Mesendoderm (in vitro differentiated cells): ENCODE data around the gene MTR.
A peak's percentile ranks its signal among the peaks of the same experiment; 100 is the strongest.

Experiments used
- DNase-seq: peaks from one replicate; pipeline ENCODE4 v3.0.0; 2013
- H2AK5ac ChIP-seq: 2 replicates; pipeline ENCODE4 v1.6.1; 2013; ENCODE audit warnings: low read length, inconsistent platforms
- H2BK120ac ChIP-seq: 2 replicates; pipeline ENCODE4 v1.6.1; 2013; ENCODE audit warnings: low read depth, mild to moderate bottlenecking, low read length, moderate library complexity, mixed read lengths
- H2BK15ac ChIP-seq: replicated peaks from 2 replicates; pipeline ENCODE4 v1.6.1; 2013; ENCODE audit warnings: low read depth, mild to moderate bottlenecking, moderate library complexity
- H2BK5ac ChIP-seq: 2 replicates; pipeline ENCODE4 v1.6.1; 2013; ENCODE audit warnings: low read length, inconsistent platforms
- H3K18ac ChIP-seq: 2 replicates; pipeline ENCODE4 v1.6.1; 2013; ENCODE audit warnings: mild to moderate bottlenecking, low read length, mixed read lengths
- H3K23ac ChIP-seq: one replicate; pipeline ENCODE4 v1.6.1; 2013; ENCODE audit warnings: low read length
- H3K27ac ChIP-seq: 2 replicates; pipeline ENCODE4 v1.5.1; 2013; ENCODE audit warnings: low read depth, mild to moderate bottlenecking, inconsistent platforms, low read length, moderate library complexity
- H3K27me3 ChIP-seq: 2 replicates; pipeline ENCODE4 v1.6.1; 2013; ENCODE audit warnings: low read length, control low read depth, mild to moderate bottlenecking, inconsistent platforms; ENCODE audit not compliant: insufficient read depth, poor library complexity
- H3K36me3 ChIP-seq: 2 replicates; pipeline ENCODE4 v1.6.1; 2013; ENCODE audit warnings: low read length, inconsistent platforms; ENCODE audit not compliant: control insufficient read depth, insufficient read depth
- H3K4ac ChIP-seq: one replicate; pipeline ENCODE4 v1.6.1; 2013; ENCODE audit warnings: low read depth, mild to moderate bottlenecking, low read length, moderate library complexity
- H3K4me1 ChIP-seq: 2 replicates; pipeline ENCODE4 v1.6.1; 2013; ENCODE audit warnings: low read depth, low read length, inconsistent platforms; ENCODE audit not compliant: control insufficient read depth
- H3K4me2 ChIP-seq: 2 replicates; pipeline ENCODE4 v1.6.1; 2013; ENCODE audit warnings: low read length
- H3K4me3 ChIP-seq: 2 replicates; pipeline ENCODE4 v1.5.1; 2013; ENCODE audit warnings: mild to moderate bottlenecking, low read length
- H3K56ac ChIP-seq: one replicate; pipeline ENCODE4 v1.6.1; 2013; ENCODE audit warnings: low read length
- H3K79me1 ChIP-seq: 2 replicates; pipeline ENCODE4 v1.6.1; 2013; ENCODE audit warnings: low read length, inconsistent platforms
- H3K79me2 ChIP-seq: 2 replicates; pipeline ENCODE4 v1.6.1; 2013; ENCODE audit warnings: mild to moderate bottlenecking, low read length; ENCODE audit not compliant: control insufficient read depth, insufficient read depth
- H3K9ac ChIP-seq: 2 replicates; pipeline ENCODE4 v1.6.1; 2013; ENCODE audit warnings: low read length, inconsistent platforms
- H4K5ac ChIP-seq: one replicate; pipeline ENCODE4 v1.6.1; 2013; ENCODE audit warnings: low read length
- H4K8ac ChIP-seq: one replicate; pipeline ENCODE4 v1.6.1; 2013; ENCODE audit warnings: low read depth, mild to moderate bottlenecking, control low read depth, low read length, moderate library complexity
- WGBS: extraction: QIAGEN DNeasy Blood & Tissue Kit; methylation state at CpG from one replicate; pipeline ENCODE4 v1.1.7; 2013; ENCODE audit warnings: low lambda C conversion rate, missing lambda C conversion rate; ENCODE audit not compliant: insufficient coverage; ENCODE audit errors: extremely low coverage; 5-methylcytosine and 5-hydroxymethylcytosine counted together

MTR gene

GRCh38 chr1:236751385-236751784 lies 43.7 kb upstream of the MTR start:
- H4K5ac ChIP-seq, result no peak overlapping the region
- DNase-seq, result no peak
- H2BK120ac ChIP-seq, result no peak overlapping the region
- no peak overlapping the region for H3K4me2 ChIP-seq
- no peak overlapping the region for H3K9ac ChIP-seq
- no peak overlapping the region for H4K8ac ChIP-seq
- H3K79me1 ChIP-seq, result no peaks in the 10 kb centered on the region
- H3K4me1 ChIP-seq, result no peaks in the 10 kb centered on the region
- H3K23ac ChIP-seq, result no peak overlapping the region
- H3K56ac ChIP-seq, result no peak overlapping the region
- no peak overlapping the region for H2AK5ac ChIP-seq
- no peaks in the 10 kb centered on the region for H3K36me3 ChIP-seq
- H3K27me3 ChIP-seq, result no peaks in the 10 kb centered on the region
- H3K27ac ChIP-seq, result no peak overlapping the region
- H3K18ac ChIP-seq, result no peak overlapping the region
- H3K4ac ChIP-seq, result no peak overlapping the region
- no peak overlapping the region for H3K4me3 ChIP-seq
- no CpG with 5 or more reads among the region's 16 CpGs for WGBS
- no peak overlapping the region for H2BK5ac ChIP-seq
- no peak overlapping the region for H2BK15ac ChIP-seq
- no peaks in the 10 kb centered on the region for H3K79me2 ChIP-seq

GRCh38 chr1:236751935-236752334 lies 43.2 kb upstream of the MTR start:
- Histone ChIP-seq H3K23ac (no peak overlapping the region), H3K4me2 (no peak overlapping the region), H3K27me3 (no peaks in the 10 kb centered on the region), H3K27ac (no peak overlapping the region), H3K79me1 (no peaks in the 10 kb centered on the region), H3K79me2 (no peaks in the 10 kb centered on the region), H2BK5ac (no peak overlapping the region), H3K4me3 (no peak overlapping the region), H3K4me1 (no peaks in the 10 kb centered on the region), H2BK15ac (no peak overlapping the region), H3K36me3 (no peaks in the 10 kb centered on the region), H3K18ac (no peak overlapping the region), H3K9ac (no peak overlapping the region), H4K8ac (no peak overlapping the region), H4K5ac (no peak overlapping the region), H2AK5ac (no peak overlapping the region), H2BK120ac (no peak overlapping the region), H3K56ac (no peak overlapping the region), H3K4ac (no peak overlapping the region)
- DNase-seq, result no peak
- no CpG with 5 or more reads among the region's 4 CpGs for WGBS

DNA sequence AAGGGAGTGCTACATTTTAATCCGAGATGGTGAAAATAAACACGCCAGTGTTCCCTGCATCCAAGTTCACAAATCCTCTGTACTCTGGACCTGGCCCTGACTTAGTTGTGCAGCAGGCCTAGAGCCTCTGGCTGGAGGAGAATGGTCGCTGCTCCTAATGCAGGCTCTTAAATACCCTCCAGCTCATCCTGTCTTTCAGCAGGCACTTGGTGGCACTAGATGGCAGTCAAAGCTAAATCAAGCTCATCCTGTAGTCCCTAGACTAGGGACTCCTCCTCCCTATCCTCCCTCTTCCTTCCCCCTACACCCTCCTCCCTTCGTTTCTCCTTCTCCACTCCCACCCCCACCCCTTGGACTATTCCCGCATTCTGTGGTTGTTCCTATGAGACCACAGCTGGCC lies 41.6 kb upstream of the MTR start:
- Histone ChIP-seq H3K56ac (no peak overlapping the region), H3K79me2 (no peaks in the 10 kb centered on the region), H2AK5ac (no peak overlapping the region), H2BK5ac (no peak overlapping the region), H3K23ac (no peak overlapping the region), H3K79me1 (no peaks in the 10 kb centered on the region), H3K4me3 (no peak overlapping the region), H3K27ac (no peak overlapping the region), H3K36me3 (no peaks in the 10 kb centered on the region), H2BK120ac (no peak overlapping the region), H3K4ac (no peak overlapping the region), H3K4me1 (no peaks in the 10 kb centered on the region), H2BK15ac (no peak overlapping the region), H3K4me2 (no peak overlapping the region), H4K5ac (no peak overlapping the region), H3K27me3 (no peaks in the 10 kb centered on the region), H4K8ac (no peak overlapping the region), H3K18ac (no peak overlapping the region), H3K9ac (no peak overlapping the region)
- no CpG with 5 or more reads among the region's 5 CpGs for WGBS
- peak; percentile 93 for DNase-seq

GRCh38 chr1:236753964-236754363 lies 41.1 kb upstream of the MTR start:
- no CpG with 5 or more reads among the region's 14 CpGs for WGBS
- H4K5ac ChIP-seq, result no peak overlapping the region
- no peaks in the 10 kb centered on the region for H3K4me1 ChIP-seq
- no peak overlapping the region for H3K4ac ChIP-seq
- H3K79me1 ChIP-seq, result no peaks in the 10 kb centered on the region
- no peaks in the 10 kb centered on the region for H3K36me3 ChIP-seq
- H3K27ac ChIP-seq, result no peak overlapping the region
- no peak for DNase-seq
- no peak overlapping the region for H4K8ac ChIP-seq
- no peaks in the 10 kb centered on the region for H3K27me3 ChIP-seq
- no peak overlapping the region for H3K4me2 ChIP-seq
- no peak overlapping the region for H2AK5ac ChIP-seq
- no peak overlapping the region for H2BK15ac ChIP-seq
- H2BK5ac ChIP-seq, result no peak overlapping the region
- H3K9ac ChIP-seq, result no peak overlapping the region
- H3K18ac ChIP-seq, result no peak overlapping the region
- peak overlapping the region; percentile 15 for H3K56ac ChIP-seq
- no peak overlapping the region for H2BK120ac ChIP-seq
- no peak overlapping the region for H3K4me3 ChIP-seq
- H3K23ac ChIP-seq, result no peak overlapping the region
- no peaks in the 10 kb centered on the region for H3K79me2 ChIP-seq

- no peak overlapping the region for H2BK15ac ChIP-seq
- WGBS, result no CpG with 5 or more reads among the region's 18 CpGs
- no peak overlapping the region for H3K4me2 ChIP-seq
- no peak overlapping the region for H3K4ac ChIP-seq
- no peak overlapping the region for H4K5ac ChIP-seq
- H3K4me3 ChIP-seq, result no peak overlapping the region
- H4K8ac ChIP-seq, result no peak overlapping the region
- DNase-seq, result peak; percentile 22
- no peaks in the 10 kb centered on the region for H3K4me1 ChIP-seq
- no peak overlapping the region for H3K56ac ChIP-seq
- H2BK120ac ChIP-seq, result no peak overlapping the region
- no peaks in the 10 kb centered on the region for H3K36me3 ChIP-seq
- H3K27ac ChIP-seq, result no peak overlapping the region
- H3K79me2 ChIP-seq, result no peaks in the 10 kb centered on the region
- no peak overlapping the region for H2AK5ac ChIP-seq
- no peak overlapping the region for H3K23ac ChIP-seq
- no peaks in the 10 kb centered on the region for H3K79me1 ChIP-seq
- H3K18ac ChIP-seq, result no peak overlapping the region
- no peak overlapping the region for H2BK5ac ChIP-seq
- H3K9ac ChIP-seq, result no peak overlapping the region
- H3K27me3 ChIP-seq, result no peaks in the 10 kb centered on the region
Observed at GRCh38 chr1:236754525-236755210, 40.4 kb upstream of the MTR start.

- no peak overlapping the region for H2BK120ac ChIP-seq
- H3K4me2 ChIP-seq, result no peak overlapping the region
- H4K5ac ChIP-seq, result no peak overlapping the region
- H3K79me2 ChIP-seq, result no peaks in the 10 kb centered on the region
- H3K23ac ChIP-seq, result no peak overlapping the region
- no peak overlapping the region for H2BK15ac ChIP-seq
- no peaks in the 10 kb centered on the region for H3K79me1 ChIP-seq
- H4K8ac ChIP-seq, result no peak overlapping the region
- no CpG with 5 or more reads among the region's 2 CpGs for WGBS
- no peaks in the 10 kb centered on the region for H3K4me1 ChIP-seq
- no peak for DNase-seq
- H2AK5ac ChIP-seq, result no peak overlapping the region
- H3K4me3 ChIP-seq, result no peak overlapping the region
- no peaks in the 10 kb centered on the region for H3K36me3 ChIP-seq
- H2BK5ac ChIP-seq, result no peak overlapping the region
- no peak overlapping the region for H3K4ac ChIP-seq
- no peak overlapping the region for H3K56ac ChIP-seq
- H3K9ac ChIP-seq, result no peak overlapping the region
- no peak overlapping the region for H3K18ac ChIP-seq
- H3K27ac ChIP-seq, result no peak overlapping the region
- H3K27me3 ChIP-seq, result no peaks in the 10 kb centered on the region
Observed at GRCh38 chr1:236757640-236758039, 37.5 kb upstream of the MTR start.
